NCI-H82 treated with DMSO at 0.1 percent for 48 hours (cell line): Measurements from ENCODE around the gene CPZ.

Source experiments
- DNase-seq: peaks from one replicate; lab custom pipeline; 2025; ENCODE audit not compliant: unreplicated experiment; lab: John Stamatoyannopoulos, UW

The CPZ gene

DNA sequence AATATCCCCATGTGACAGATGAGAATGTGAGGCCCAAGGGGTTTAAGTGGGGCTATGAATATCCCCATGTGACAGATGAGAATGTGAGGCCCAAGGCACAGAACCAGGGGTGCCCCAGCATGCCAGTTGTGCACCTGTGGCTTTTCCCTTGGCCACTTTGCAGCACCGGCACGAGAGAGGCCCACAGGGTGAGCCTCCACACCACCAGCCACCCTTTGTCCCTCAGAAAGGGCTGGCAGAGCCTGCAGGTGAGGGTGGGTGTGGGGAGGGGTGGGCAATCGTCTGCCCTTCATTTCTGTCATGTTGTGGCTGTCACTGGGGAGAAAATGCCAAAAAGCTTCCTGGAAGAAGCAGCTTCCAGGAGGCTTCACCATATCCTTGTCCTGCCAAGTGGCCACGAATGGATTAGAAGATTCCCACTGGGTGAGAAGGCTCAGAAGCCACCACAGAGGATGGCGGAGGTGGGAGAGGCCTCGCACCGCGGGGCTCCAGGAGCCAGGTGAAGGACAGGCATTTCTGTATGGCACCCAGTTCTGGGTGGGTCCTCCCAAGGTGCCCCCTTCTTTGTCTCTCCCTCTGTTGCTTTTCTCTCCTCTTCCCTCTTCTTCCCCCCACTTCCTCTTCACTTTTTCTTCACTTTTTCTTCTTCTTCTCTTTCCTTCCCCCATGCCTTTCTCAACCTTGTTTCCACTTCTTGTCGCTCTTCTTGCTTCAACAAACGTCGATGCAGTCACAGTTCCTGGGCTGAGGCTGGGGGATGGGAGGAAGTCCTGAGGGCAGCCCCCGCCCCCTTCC is 12.8 kb upstream of the CPZ start:
- DNase-seq: no peak

DNA sequence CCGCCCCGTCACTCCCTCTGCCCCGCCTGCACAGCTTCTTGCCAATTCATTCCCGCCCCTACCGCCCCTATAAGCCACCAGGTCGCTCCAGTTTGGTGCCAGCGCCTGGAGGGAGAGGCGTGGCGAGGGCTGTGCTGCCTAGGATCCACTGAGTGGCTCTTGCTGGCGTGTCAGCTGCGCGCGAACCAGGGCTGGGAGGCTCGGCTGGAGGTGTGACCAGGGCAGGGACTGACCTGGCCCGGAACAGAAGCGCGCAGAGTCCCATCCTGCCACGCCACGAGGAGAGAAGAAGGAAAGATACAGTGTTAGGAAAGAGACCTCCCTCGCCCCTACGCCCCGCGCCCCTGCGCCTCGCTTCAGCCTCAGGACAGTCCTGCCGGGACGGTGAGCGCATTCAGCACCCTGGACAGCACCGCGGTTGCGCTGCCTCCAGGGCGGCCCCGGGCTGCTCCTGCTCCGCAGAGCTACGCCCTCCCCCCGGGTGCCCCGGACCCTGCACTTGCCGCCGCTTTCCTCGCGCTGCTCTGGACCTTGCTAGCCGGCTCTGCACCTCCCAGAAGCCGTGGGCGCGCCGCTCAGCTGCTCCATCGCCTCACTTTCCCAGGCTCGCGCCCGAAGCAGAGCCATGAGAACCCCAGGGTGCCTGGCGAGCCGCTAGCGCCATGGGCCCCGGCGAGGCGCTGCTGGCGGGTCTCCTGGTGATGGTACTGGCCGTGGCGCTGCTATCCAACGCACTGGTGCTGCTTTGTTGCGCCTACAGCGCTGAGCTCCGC is 12.1 kb upstream of the CPZ start, which contains the start of gene GPR78:
TSS of gene GPR78 (plus strand) at position 72 of the 773 bp plus-strand sequence. CDS start at position 663, 591 bp downstream.
- DNase-seq: no peak

DNA sequence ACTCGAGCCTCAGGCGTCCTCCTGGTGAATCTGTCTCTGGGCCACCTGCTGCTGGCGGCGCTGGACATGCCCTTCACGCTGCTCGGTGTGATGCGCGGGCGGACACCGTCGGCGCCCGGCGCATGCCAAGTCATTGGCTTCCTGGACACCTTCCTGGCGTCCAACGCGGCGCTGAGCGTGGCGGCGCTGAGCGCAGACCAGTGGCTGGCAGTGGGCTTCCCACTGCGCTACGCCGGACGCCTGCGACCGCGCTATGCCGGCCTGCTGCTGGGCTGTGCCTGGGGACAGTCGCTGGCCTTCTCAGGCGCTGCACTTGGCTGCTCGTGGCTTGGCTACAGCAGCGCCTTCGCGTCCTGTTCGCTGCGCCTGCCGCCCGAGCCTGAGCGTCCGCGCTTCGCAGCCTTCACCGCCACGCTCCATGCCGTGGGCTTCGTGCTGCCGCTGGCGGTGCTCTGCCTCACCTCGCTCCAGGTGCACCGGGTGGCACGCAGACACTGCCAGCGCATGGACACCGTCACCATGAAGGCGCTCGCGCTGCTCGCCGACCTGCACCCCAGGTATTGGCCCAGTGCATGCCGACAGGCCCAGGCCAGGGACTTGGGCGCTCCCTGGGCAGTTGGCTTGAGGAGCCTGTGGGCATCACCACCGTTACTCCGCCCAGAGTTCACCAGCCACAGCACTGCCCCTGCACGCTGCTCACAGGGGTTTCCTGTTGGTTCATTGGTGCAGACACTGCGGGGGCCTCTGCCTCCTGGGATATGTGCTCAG is 11.3 kb upstream of the CPZ start:
- DNase-seq: no peak

DNA sequence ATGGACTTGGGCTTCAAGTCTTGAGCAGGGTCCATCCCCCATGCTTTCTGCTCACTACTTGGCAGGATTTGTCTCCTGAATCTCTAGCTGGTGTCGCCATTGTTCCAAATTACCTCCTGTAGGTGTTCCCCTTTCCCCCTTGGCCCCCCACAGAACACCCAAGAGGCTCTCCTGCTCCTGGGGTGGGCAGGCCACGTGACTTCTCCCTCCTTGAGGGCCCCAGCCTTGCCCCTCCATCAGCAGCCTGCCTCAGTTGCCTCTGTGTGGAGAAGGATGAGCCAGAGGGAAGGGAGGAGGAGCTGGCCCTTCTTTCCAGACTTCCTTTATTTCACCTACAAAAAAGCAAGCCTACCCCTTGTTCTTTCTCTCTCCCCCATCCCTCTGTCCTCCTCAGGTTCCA is 10.5 kb upstream of the CPZ start:
- DNase-seq: no peak

DNA sequence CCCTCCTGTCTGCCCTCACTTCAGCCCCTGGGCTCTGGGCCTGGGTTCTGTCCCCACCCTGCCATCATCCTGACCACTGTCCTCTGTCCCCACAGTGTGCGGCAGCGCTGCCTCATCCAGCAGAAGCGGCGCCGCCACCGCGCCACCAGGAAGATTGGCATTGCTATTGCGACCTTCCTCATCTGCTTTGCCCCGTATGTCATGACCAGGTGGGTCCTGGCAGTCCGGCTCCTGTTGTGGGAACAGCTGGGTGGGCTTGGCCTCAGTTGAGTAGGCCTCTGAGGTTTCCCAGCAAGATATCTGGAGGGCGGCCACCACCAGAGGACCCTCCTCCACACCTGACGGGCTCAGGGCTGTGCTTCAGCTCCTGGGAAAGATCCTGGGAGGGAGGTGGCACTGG is 10.1 kb upstream of the CPZ start:
- no peak for DNase-seq

DNA sequence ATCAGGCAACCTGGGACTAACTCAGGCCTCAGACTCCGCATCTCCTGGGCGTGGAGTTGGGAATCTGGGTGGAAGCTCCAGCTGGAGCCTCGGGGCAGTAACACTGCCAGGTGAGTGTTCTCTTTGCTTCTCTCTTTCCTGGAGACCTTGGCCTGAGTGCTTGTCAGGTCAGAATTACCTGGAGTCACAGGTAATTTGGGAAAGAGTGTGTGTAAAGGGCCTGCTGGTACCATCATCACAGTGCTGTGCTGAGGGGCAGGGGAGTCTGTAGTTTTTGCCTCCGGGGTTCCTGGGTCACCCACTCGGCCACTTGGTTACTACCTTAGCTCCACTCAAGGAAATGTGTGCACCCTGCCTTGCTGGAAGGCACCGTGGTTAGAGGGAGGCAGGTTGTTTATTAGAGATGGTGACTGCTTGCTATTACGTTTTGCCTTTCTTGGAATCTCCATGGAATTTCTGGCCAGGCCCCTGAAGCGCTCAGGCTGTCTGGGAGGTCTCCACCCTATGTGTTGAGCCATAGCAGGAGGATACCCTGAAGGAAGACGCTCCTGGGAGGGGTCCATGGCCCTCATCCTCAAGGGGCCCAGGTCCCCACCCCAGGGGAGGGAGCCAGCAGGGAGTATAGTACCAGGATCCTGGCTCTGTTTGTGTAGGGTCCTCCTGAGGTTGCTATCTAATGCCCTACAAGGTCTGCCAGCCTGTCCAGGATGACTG is 9.5 kb upstream of the CPZ start:
- DNase-seq: no peak

DNA sequence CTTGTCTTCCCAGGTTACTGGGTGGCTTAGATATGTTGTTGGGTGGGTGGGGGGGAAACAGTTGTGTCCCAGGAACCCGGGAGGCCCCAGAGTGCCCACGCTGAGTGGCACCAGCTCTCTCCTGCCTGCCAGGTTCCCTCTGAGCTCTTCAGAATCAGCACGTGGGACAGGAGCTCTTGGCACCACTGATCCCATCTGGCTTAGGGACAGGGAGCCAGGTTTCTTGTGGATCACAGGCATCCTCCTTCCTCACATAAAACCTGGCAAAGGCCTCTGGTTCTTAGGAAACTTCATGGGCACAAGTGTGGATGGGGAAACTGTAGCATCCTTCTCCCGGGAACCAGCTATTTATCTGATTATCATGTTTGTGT is 8.9 kb upstream of the CPZ start:
- DNase-seq: no peak

DNA sequence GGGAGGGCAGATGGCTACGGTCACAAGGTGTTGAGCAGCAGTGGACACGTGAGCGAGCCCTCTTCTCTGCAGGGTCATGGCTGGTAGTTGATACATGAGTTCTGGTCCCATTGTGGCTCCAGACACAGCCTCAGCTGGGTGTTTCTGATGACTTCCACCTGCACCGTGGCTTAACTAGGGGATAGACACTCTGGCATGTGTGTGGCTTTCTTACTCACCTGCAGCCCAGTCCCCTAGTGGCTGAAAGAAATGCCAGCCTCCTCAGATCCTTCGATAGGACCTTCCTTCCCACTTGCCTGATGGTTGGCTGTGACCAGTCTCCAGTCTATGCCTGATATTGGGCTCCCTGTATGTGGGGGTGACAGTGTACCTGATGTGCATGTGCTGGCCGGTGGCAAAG is 7.4 kb upstream of the CPZ start:
- no peak for DNase-seq

DNA sequence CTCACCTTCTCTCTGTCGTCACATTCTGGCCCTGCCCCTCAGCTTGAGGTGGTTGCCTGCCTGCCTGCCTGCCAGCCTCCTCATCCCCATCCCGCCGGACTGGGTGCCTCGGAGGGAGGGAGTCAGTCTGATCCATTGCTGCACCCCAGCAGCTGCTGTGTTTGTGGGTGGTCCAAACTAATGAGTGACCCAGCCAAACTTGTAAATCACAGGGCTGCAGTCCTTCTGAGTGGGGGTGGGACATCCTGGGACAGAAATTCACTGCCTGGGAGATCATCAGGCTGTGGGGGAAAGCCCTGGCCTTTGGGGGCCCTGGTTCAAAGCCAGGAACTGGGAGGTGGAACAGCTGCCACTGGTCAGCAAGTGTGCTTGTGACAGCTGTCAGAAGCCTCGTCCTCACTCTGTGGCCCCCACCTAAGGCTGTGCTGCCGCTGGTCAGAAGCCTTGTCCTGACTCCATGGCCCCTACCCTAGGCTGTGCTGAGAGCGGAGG is 6.8 kb upstream of the CPZ start:
- DNase-seq: no peak

DNA sequence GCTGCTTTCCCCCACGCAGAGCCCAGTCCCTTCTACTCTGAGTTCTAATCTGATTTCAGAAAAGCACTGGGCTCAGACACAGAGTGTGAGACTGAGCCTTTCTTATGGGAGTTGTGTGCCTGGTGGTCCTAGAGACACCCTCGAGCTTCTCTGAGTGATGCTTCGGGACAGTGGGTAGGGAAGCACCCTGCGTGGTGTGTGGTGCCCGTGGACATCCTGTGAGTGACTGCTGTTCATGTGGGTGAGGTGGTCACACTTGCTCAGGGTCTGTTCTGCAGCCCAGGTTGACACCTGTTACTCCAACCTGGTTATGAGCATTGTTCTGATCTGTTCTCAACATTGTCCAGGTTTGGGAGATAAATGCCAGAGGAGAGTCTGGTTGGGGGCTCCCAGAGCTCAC is 6.3 kb upstream of the CPZ start:
- DNase-seq: no peak

DNA sequence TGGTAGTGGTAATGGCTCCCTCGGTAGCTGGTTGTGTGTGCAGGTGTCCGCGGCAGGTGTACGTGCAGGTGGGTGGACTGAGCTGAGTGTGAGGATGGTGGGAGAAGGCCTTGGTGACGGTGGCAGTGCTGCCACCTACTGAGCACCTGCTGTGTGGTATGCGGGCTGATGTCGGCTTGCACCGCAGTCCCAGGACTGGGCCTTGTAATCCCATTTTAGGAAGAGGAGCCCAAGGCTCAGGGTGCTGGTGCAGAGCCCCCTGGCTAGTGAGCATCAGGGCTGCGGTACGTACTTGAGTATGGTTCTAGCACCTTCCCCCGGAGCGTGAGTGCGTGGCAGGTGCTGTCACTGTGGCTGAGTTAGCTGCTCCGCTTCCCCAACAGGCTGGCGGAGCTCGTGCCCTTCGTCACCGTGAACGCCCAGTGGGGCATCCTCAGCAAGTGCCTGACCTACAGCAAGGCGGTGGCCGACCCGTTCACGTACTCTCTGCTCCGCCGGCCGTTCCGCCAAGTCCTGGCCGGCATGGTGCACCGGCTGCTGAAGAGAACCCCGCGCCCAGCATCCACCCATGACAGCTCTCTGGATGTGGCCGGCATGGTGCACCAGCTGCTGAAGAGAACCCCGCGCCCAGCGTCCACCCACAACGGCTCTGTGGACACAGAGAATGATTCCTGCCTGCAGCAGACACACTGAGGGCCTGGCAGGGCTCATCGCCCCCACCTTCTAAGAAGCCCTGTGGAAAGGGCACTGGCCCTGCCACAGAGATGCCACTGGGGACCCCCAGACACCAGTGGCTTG is 5.7 kb upstream of the CPZ start:
- no peak for DNase-seq

DNA sequence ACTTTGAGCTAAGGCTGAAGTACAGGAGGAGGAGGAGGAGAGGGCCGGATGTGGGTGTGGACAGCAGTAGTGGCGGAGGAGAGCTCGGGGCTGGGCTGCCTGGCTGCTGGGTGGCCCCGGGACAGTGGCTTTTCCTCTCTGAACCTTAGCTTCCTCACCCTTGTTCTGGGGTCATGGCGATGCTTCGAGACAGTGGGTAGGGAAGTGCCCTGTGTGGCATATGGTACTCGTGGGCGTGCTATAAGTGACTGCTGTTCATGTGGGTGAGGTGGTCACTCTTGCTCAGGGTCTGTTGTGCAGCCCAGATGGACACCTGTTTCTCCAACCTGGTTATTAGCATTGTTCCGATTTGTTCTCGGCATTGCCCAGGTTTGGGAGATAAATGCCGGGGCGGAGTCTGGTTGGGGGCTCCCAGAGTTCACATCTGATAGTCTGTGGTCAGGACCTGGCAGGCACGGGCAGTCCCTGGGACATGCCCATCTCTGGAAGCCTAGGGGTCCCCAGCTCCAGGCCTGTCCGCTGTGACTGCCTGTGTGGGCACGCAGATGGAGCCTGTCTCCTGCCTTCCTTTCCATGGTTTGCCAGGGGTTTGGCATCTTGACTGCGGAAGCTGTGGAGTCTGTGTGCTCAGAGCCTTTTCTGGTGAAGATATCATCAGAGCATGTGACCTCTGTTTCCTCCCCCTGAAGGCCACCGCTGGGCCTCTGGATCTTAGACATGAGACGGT is 4.9 kb upstream of the CPZ start:
- DNase-seq: no peak

DNA sequence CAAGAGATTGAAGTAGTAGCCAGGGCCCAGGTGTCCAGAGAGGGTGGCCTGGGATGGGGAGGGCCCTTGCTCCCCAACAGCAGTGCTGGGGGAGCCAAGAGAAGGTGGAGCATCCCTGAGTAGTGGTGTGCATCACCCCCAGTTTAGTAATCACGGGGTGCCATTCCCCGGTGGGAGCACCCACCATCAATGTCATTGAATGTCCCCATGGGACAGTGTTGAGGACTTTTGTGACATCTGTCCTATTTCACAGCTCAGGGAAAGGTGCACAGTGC is 4.4 kb upstream of the CPZ start:
- no peak for DNase-seq

DNA sequence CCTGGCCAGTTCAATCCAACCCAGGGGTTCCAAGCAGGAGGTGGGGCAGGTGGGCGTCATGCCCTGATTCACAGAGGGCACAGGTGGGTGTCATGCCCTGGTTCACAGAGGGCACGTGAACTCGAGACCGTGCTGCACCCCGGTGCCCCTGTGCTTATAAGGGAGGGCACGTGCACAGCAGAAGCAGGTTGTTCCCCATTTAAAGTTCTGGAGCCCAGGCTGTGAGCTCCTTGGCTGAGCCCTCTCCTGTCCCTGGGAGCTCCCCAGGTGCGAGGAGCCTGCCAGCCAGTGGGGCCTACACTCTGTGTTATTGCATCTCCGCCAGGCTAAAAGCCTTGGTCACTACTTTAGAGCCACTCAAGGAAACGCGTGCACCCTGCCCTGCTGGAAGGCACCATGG is 3.2 kb upstream of the CPZ start:
- no peak for DNase-seq

DNA sequence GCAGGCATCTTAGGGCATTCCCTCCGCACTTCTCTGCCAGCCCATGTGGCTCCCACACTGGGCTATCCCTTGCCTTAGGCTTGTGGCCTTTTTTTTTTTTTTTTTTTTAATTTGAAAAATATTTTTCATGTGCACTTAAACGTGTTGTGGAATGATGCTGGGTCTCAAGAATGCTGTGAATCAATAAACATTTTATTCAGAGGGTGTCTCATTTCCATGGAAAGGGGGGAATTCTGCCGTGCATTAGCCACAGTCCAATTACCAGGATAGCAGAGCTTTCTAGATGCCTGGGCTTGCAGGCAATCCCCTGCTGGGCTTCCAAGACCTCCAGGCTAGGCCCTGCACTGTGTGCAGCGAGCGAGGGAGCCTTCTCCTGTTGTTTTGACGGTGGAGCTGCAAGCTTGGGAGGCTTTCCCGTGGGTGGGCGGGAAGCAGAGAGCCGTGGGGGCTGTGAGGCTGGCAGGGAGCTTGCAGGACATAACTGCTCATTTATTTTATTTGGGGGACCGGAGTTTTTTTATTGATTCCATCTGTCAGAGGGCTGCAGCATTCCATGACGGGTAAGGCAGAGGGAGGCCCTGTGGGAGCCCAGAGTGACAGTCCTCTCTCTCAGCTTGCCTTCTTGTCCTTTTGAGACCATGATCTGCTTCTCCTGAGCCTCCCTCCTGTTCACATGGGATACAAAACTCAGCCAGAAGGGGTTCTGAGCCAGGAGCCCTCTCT is 2.6 kb upstream of the CPZ start:
- DNase-seq: no peak

DNA sequence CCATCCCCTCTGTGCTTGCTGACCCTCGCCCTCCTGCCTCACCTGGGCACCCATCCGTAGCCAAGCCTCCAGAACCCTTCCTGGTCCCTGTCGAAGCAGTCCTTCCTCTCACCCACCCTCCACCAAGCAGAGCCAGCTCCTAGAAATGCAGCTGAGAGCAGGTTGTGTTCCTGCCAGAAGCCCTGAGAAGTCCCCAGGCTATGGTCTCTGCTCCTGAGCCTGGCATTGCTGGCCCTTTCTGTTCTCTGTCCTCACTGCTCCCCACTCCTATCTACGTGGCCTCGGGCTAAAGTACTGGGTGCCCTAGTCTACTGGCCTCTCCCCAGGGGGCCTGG is 2.1 kb upstream of the CPZ start:
- DNase-seq: no peak

DNA sequence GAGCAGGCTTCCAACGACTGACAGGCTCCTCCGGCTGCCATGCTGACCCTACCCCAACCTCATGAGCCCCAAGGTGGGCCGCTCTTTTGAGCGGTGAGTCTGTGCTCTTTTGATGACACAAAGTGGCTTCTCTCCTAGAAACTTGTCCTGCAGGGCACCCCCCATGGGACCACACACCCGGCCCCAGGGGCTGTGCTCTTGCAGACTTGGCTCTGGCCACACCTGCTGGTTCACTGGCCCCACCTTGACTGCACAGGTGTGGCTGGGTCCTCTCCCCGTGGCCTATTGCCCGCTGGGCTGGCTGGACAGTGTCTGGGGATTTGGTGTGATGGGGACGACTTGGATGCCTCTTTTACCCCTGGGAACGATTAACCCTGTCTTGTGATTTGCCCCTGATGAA is 1.5 kb upstream of the CPZ start:
- DNase-seq: no peak

DNA sequence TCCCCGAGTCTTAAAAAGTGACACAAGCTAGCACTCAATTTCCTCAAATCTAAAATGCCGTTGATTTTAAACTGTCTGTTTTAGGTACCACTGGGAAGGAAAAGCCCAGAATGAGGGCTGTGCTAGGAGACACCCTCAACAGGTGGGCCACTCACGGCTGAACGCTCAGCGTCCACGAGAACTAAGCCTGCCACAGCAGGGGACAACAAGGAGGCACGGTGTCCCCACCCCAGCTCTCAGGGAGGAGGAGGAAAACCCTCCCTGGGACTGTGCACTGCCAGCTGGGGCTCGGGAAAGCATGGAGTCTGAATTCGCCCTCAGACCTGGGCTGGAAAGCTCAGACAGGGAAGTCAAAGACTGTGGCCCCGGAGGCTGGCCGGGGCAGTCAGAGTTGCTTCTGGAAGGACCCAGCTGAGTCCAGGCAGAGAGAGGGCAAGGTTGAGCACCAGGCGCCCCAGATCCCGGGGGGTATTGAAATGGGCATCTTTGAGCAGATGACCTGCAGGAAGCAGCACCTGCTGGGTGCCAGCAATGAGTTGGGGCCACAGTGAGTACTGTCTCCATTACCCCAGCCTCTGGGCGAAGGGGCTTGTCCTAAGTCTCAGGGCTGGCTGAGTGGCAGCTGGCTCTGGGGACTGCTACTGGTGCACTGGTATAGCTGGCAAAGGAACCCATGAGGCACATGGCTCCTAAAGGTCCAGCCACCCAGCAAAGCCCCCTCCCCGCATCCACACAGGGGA is 769 bp upstream of the CPZ start:
- DNase-seq: no peak
